NB4 (cell line): ENCODE data around the gene PRPF40A.
A peak's percentile ranks its signal among the peaks of the same experiment; 100 is the strongest.

Source experiments
- POLR2A ChIP-seq: IDR thresholded peaks from 2 replicates; pipeline ENCODE4 v1.6.1; 2011; ENCODE audit warnings: mild to moderate bottlenecking; ENCODE audit not compliant: insufficient read length; ENCODE audit errors: extremely low read depth
- TF ChIP-seq, protein P1 (sequence below): IDR thresholded peaks from one replicate; pipeline ENCODE4 v1.5.1; 2012; ENCODE audit warnings: low read depth, low read length

DNA sequence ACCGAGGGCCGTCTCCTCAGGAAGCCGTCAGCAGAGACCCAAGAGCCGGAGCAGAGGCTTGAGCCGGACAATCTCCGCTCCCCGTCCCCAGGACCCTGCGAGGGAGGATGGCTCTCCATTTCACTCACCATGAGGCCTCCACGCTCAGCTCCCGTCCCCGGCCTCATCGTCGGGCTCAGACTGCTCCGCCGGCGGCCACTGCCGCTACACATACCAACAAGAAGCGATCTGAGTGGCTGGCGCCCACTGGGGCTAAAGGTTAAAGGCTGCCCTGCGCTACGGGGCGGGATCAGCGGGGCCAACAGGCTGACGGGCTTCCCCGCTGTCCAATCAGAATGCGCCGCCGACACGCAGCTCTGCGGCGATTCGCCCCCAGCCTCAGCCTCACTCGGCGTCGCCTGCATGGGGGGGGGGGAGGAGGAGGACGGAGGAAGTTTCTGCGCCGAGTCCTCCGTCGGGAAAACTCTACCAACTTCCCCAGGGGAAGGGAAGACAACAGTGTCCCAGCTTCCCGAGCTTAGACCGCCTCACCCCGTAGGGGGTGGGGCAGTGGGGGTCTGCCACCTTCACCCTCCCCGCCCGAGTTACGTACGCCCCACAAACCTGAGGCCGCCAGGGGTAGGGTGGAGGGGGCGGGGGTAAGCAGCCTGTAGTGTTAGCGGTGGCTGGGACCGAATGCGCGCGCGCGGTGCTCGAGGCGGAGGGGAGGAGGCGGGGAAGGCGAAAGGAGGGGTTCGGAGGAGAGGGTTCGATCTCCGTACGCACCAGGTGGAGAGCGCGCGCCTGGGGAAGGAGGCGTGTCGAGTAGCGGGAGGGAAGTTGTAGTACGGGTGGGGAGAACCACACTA is at the start of gene PRPF40A:
- peak; percentile 91 for TF ChIP-seq POLR2A
- TF ChIP-seq, protein P1, sequence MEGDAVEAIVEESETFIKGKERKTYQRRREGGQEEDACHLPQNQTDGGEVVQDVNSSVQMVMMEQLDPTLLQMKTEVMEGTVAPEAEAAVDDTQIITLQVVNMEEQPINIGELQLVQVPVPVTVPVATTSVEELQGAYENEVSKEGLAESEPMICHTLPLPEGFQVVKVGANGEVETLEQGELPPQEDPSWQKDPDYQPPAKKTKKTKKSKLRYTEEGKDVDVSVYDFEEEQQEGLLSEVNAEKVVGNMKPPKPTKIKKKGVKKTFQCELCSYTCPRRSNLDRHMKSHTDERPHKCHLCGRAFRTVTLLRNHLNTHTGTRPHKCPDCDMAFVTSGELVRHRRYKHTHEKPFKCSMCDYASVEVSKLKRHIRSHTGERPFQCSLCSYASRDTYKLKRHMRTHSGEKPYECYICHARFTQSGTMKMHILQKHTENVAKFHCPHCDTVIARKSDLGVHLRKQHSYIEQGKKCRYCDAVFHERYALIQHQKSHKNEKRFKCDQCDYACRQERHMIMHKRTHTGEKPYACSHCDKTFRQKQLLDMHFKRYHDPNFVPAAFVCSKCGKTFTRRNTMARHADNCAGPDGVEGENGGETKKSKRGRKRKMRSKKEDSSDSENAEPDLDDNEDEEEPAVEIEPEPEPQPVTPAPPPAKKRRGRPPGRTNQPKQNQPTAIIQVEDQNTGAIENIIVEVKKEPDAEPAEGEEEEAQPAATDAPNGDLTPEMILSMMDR, result no peak
